ENCODE data around the gene OPRM1.

DNA sequence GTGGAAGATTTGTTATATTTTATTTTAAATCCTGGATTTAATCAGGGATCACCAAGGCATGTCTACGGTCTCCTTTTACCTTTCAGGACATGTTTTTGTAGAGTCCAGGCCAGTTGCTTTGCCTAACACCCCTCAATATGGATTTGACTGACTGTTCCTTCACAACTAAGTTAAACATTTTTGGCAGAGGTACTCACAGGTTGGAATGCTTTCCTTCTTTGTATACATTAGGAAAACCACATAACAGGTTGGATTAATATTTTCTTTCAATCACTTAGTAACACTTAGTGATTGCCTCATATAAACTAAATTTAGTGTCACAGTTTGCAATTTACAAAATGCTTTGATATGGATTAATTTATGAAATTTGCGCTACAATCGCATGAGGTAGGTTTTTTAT, 253.0 kb downstream of the OPRM1 start:
- TF ChIP-seq, protein P1, sequence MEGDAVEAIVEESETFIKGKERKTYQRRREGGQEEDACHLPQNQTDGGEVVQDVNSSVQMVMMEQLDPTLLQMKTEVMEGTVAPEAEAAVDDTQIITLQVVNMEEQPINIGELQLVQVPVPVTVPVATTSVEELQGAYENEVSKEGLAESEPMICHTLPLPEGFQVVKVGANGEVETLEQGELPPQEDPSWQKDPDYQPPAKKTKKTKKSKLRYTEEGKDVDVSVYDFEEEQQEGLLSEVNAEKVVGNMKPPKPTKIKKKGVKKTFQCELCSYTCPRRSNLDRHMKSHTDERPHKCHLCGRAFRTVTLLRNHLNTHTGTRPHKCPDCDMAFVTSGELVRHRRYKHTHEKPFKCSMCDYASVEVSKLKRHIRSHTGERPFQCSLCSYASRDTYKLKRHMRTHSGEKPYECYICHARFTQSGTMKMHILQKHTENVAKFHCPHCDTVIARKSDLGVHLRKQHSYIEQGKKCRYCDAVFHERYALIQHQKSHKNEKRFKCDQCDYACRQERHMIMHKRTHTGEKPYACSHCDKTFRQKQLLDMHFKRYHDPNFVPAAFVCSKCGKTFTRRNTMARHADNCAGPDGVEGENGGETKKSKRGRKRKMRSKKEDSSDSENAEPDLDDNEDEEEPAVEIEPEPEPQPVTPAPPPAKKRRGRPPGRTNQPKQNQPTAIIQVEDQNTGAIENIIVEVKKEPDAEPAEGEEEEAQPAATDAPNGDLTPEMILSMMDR (IDR thresholded peaks at IDR 0.05): no peak
- TF ChIP-seq, protein P2, sequence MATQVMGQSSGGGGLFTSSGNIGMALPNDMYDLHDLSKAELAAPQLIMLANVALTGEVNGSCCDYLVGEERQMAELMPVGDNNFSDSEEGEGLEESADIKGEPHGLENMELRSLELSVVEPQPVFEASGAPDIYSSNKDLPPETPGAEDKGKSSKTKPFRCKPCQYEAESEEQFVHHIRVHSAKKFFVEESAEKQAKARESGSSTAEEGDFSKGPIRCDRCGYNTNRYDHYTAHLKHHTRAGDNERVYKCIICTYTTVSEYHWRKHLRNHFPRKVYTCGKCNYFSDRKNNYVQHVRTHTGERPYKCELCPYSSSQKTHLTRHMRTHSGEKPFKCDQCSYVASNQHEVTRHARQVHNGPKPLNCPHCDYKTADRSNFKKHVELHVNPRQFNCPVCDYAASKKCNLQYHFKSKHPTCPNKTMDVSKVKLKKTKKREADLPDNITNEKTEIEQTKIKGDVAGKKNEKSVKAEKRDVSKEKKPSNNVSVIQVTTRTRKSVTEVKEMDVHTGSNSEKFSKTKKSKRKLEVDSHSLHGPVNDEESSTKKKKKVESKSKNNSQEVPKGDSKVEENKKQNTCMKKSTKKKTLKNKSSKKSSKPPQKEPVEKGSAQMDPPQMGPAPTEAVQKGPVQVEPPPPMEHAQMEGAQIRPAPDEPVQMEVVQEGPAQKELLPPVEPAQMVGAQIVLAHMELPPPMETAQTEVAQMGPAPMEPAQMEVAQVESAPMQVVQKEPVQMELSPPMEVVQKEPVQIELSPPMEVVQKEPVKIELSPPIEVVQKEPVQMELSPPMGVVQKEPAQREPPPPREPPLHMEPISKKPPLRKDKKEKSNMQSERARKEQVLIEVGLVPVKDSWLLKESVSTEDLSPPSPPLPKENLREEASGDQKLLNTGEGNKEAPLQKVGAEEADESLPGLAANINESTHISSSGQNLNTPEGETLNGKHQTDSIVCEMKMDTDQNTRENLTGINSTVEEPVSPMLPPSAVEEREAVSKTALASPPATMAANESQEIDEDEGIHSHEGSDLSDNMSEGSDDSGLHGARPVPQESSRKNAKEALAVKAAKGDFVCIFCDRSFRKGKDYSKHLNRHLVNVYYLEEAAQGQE (IDR thresholded peaks at IDR 0.05; ENCODE audit: insufficient read depth in 1 of 2, low read depth in 2 of 2, low read length in 1 of 2): no peak
- no peak for TF ChIP-seq TCF7L2 (IDR thresholded peaks at IDR 0.05; ENCODE audit: low read depth, low read length)
